Endothelial cell (in vitro differentiated cells): ENCODE results near the gene NTN5. TPM values are rescaled to one million over a fixed set of nuclear protein-coding genes. Genes with fewer than 3 reads are reported as not detected.

Experiments used
- DNase-seq: peaks from one replicate; pipeline ENCODE4 v3.0.0; 2021; ENCODE audit warnings: low spot score
- H3K27ac Mint-ChIP-seq: one replicate; pipeline ENCODE4 v1.8.0; 2021; ENCODE audit warnings: mixed read lengths, inconsistent platforms; ENCODE audit not compliant: unreplicated experiment
- H3K27me3 Mint-ChIP-seq: one replicate; pipeline ENCODE4 v1.8.0; 2021; ENCODE audit warnings: mild to moderate bottlenecking, moderate library complexity, mixed read lengths, inconsistent platforms; ENCODE audit not compliant: unreplicated experiment
- H3K36me3 Mint-ChIP-seq: one replicate; pipeline ENCODE4 v1.8.0; 2021; ENCODE audit warnings: mild to moderate bottlenecking, low read depth, mixed read lengths, inconsistent platforms; ENCODE audit not compliant: unreplicated experiment
- H3K4me1 Mint-ChIP-seq: one replicate; pipeline ENCODE4 v1.8.0; 2021; ENCODE audit warnings: mild to moderate bottlenecking, mixed read lengths, inconsistent platforms; ENCODE audit not compliant: unreplicated experiment
- H3K4me3 Mint-ChIP-seq: one replicate; pipeline ENCODE4 v1.8.0; 2021; ENCODE audit warnings: mild to moderate bottlenecking, mixed read lengths, inconsistent platforms; ENCODE audit not compliant: unreplicated experiment
- H3K9me3 Mint-ChIP-seq: one replicate; pipeline ENCODE4 v1.8.0; 2021; ENCODE audit warnings: mixed read lengths, inconsistent platforms; ENCODE audit not compliant: unreplicated experiment
- CTCF ChIP-seq: fragments of 200-600 bp; sonication (generic); IDR thresholded peaks from one replicate; pipeline ENCODE4 v1.5.0; 2021; ENCODE audit warnings: antibody characterized with exemption; ENCODE audit not compliant: unreplicated experiment
- total RNA-seq: library from RNA; stranded (reverse); fragmentation: NEBNext Ultra II Directional; extraction: Animal tissue kit (Norgen Biotek cat#: 25700); gene quantifications from one replicate; pipeline ENCODE4 v1.2.1, GENCODE V29; 2021; ENCODE audit not compliant: unreplicated experiment

Gene NTN5
- total RNA-seq, 1 donor from 2014 or later: 0.21 TPM

GRCh38 chr19:48618916-48619691 is 53.7 kb downstream of the NTN5 start, which contains the start of the genes RPL18 and SPHK2:
Gene RPL18 (minus strand): TSS chr19:48619178. CDS start chr19:48619143, 35 bp downstream.
Gene SPHK2 (plus strand): TSS chr19:48619506. CDS start chr19:48620515, 1,009 bp downstream.
- Mint-ChIP-seq H3K27me3 (peaks cover 12% of the 10 kb centered on the region), H3K4me3 (peak within 1 kb of the TSS; percentile 99), H3K9me3 (no peaks in the 10 kb centered on the region), H3K27ac (peak within 1 kb of the TSS; percentile 96), H3K36me3 (peaks cover 35% of the 10 kb centered on the region), H3K4me1 (peaks cover 35% of the 10 kb centered on the region)
- peak; percentile 95 for DNase-seq
- no peak for TF ChIP-seq CTCF

GRCh38 chr19:48618278-48618915 is 54.4 kb downstream of the NTN5 start:
- Mint-ChIP-seq H3K4me3 (peak overlapping the region; percentile 99), H3K9me3 (no peaks in the 10 kb centered on the region), H3K27ac (peak overlapping the region; percentile 96), H3K27me3 (peaks cover 15% of the 10 kb centered on the region), H3K36me3 (peaks cover 36% of the 10 kb centered on the region), H3K4me1 (peaks cover 30% of the 10 kb centered on the region)
- no peak for TF ChIP-seq CTCF
- DNase-seq: no peak

GRCh38 chr19:48617146-48617937 is 55.5 kb downstream of the NTN5 start:
- Mint-ChIP-seq H3K27ac (peak overlapping the region; percentile 96), H3K27me3 (peaks cover 15% of the 10 kb centered on the region), H3K4me3 (peak overlapping the region; percentile 99), H3K9me3 (no peaks in the 10 kb centered on the region), H3K36me3 (peaks cover 32% of the 10 kb centered on the region), H3K4me1 (peaks cover 28% of the 10 kb centered on the region)
- DNase-seq: no peak
- TF ChIP-seq CTCF: no peak

- DNase-seq: no peak
- Mint-ChIP-seq H3K4me1 (peaks cover 28% of the 10 kb centered on the region), H3K27me3 (peaks cover 15% of the 10 kb centered on the region), H3K36me3 (peaks cover 30% of the 10 kb centered on the region), H3K27ac (no peak overlapping the region), H3K9me3 (no peaks in the 10 kb centered on the region), H3K4me3 (peak overlapping the region; percentile 99)
- no peak for TF ChIP-seq CTCF
These were observed 56.2 kb downstream of the NTN5 start for GRCh38 chr19:48616491-48617056.
